HG02943 (cell line): Measurements from ENCODE around the gene TNFAIP8.
A peak's percentile ranks its signal among the peaks of the same experiment; 100 is the strongest.

Experiments used
- ATAC-seq: cut with Tn5 transposase; IDR thresholded peaks from one replicate; pipeline ENCODE4 v1.9.1; 2021; ENCODE audit warnings: mild to moderate bottlenecking, low read depth, moderate library complexity; ENCODE audit not compliant: unreplicated experiment

The TNFAIP8 gene

DNA sequence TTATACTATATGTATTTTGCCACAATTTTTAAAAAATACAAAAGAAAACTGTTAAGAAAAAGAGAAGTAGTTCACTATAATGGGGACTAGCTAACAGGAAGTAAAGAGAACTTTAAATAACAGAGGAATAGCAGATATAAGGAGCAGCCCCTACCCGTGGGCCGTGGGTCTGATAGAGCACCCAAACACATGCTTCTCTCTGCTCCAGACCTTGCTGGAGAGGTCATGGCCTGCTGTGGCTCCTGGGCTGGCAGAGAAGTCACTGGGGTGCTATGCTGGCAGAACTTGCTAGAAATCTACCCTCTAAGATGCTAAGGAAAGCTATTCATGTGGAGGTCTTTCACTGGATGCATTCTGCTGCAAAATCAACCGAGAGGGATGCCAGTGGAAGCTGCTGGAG is 10.0 kb upstream of the TNFAIP8 start:
- ATAC-seq: no peak

- no peak for ATAC-seq
These were observed 9.4 kb upstream of the TNFAIP8 start for GRCh38 chr5:119346394-119346793.

DNA sequence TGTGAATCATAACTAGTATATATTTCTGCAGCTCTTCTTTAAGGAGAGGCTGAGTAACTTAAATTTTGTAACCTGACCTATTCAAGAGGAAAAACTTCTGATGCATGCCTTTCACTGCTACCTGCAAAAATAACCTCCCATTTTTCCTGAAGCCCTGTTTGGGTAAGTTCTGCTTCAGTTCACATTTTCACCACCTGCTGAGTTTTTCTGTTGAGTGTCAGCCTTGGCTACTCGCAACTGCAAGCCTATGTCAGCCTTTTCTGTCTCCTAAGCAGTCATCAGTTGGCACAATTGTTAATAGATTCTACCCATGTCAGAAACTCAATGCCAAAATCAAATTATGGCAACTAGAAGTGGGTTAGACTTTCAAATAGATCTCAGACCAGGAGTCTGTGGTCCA is 8.2 kb upstream of the TNFAIP8 start:
- no peak for ATAC-seq

DNA sequence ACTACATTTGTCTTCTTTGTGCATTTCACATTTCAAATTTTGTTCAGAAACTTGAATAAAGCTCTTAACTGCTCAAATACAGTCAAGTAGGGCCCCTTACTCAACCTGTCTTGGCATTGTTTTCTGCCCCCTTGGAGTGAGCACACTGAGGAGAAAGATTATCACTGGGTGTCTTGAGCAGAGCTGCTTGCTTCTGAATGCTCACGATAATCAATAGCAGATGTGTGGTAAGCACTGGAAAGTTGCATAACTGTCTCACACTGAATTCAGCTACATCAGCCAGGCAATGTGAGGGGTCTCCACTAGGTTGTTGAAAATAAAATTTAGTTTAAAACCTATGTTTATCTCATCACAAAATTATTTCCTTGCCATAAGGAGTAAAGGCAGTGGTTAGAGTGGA is 7.8 kb upstream of the TNFAIP8 start:
- ATAC-seq: no peak

DNA sequence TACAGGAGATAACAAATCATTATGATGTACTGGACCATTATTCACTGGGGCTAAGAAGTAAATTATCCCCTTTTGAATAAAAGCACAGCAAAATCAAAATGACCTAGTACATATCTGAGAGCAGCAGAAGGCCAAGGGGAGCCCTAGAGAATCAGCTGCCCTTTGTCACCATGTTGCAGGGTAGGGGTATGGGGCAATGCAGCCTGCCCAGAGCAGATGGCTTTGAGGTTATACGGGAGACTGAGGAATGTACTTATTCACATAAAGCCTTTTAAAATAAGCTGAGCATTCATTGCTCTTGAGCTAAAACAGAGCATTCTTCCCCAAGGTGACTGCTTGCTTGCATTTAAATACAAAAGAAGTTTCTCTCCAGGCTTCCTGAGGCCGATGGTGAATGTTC is 2.6 kb upstream of the TNFAIP8 start:
- no peak for ATAC-seq

DNA sequence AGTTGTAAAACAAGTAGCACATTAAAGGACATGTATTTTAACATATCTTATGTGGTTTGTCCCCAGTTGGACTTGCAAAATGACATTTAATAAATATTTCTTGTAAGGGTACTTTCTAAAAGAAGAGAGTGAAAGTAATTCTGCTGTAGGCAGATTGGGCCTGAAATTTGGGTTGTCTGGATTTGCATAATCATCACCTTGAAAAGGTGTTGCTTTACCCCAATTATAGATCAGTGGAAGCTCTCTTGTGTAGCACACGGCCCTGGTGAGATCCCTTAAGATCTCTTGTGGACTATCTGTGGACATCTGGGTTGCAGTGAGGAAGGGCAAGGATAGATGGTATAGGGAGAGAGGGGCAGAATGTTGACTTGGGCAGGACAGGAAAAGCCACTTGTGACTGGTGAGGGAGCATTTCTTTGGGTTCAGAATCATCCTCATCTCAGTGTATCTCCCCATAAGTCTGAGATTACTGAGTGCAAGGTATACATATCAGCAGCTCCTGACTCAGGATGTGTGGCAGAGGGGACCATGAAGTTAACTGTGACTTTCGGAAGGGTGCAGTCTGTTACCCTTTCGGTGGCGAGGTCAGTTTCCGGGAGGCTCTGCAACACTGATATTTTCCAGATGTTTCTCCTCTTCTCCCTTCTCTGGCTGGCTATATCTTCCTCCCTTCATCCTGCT is 2.0 kb upstream of the TNFAIP8 start:
- peak; percentile 65 for ATAC-seq

DNA sequence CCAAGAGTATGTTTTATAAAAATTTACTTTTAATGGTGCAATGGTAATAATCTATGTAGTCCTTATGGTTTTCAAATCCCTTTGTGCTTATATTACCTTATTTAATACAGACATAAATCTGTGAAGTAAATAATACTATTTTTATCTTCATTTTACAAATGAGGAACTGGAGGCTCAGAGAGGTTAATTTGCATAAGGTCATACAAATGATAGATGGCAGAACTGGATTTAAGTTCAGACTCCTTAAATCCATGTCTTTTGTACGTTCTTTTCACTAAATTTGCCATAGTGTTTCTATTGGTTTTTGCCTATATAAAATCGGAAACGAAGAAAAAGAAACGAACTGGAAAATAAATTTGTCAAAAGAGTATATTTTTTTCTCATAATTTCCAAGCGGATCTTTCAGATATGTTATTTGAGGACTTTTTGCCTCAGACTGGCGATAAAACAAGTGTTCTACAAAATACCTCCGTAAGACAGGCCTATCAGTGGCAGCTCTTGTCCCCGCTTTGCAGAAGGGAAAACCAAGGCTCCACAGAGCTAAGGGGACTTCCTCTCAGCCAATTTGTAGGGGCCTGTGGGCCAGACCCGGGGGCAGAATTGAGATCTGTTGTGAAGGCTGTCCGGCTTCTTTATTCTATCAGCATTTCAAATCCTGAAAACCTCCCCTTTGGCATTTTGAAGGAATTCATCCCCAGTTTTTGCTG is 1.1 kb upstream of the TNFAIP8 start:
- ATAC-seq: no peak

- no peak for ATAC-seq
These were observed 578 bp upstream of the TNFAIP8 start for GRCh38 chr5:119355244-119355638.

DNA sequence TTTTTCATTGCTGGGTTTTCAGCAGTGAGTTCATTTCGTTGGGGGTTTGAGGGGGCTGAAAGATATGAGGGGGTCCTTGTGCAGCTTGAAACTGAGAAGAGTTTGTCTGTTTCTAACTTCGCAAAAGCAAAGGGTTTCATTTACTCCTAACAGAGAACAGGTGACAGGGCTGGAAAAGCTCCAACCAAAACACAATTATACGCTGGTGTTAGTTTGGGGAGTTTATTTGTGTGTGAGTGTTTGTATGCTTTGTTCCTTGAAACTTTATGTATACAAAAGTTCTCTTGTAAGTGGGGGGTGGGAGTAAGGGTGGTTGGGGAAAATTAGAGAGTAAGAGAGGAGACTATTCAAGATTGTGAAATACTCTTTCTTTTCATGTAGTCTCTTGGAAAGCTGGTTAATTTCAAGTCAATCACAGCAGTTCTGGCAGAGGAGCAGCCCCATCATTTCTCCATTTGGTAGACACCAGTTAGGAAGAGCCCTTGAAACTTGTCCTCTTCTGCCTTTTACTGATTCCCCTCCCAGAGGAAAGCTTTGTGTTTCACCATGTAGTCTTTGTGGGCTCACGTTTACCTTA is 881 bp downstream of the TNFAIP8 start:
- ATAC-seq: no peak

GRCh38 chr5:119357270-119357669 is 1.5 kb downstream of the TNFAIP8 start:
- no peak for ATAC-seq

DNA sequence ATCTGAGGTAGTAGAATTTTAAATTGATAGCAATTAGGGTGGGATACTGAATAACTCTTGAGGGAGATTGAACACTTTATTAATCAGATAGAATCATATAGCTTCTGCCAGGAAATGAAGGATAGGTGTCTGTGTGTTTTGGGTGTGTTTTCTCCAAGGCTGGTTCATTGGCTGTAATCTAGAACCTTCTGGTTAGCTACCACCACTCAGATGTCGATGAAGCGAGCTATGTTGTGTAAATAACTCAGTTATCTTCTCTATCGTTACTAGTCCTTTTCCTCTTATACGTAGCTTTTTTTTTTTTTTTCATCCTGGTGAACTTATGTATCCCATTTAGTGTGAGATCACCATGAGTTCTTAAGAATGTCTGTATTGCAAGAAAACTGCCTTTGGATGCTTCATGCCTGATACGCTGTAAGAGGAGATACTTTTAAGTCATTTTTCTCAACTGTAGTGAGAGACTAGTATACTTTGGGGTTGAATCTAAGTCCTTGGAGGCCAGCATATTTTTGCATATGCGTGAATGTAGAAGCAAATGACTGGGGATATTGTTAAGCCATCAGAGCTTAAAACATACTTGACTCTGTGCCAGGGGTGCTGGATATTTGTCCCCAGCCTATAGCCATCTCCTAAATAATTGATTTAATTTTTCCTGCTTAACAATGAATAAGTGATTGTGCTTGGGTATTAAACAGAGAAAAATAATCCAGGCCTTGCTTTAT is 2.1 kb downstream of the TNFAIP8 start:
- ATAC-seq: no peak

- ATAC-seq: no peak
These were observed 2.7 kb downstream of the TNFAIP8 start for GRCh38 chr5:119358530-119358900.

DNA sequence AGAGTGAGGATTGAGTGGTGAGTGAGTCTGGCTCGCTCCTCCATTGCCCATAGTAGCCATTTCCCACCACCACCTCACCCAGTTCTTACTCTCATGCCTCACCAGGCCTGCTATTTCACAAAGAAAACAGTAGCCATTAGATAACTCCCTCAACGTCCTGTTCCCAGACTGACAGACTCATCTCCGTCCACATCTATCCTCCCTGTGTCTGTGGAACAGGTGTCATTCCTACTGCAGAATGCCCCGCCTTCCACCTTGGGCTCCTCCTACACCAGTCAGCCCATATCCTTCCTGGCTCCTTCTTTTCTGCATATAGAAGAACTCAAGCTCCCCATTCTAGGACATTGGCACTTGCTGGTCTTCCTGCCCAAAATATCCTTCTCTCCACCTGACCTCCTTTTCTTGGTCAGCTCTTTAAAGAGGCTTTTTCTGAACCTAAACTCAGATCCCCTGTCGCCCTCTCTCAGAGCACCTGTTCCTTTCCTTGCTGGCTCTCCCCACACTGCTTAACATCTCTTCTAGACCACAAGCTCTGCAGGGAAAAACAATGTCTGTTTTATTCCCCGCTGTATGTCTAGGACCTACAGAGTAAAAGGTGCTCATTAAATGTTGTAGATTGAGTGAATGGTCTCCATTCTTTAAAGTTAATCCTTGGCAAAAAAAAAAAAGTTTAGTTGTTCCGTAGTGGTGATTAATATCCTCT is 3.2 kb downstream of the TNFAIP8 start:
- ATAC-seq: no peak

- no peak for ATAC-seq
These were observed 4.1 kb downstream of the TNFAIP8 start for GRCh38 chr5:119359737-119360413.

- no peak for ATAC-seq
These were observed 5.2 kb downstream of the TNFAIP8 start for GRCh38 chr5:119360905-119361593.

DNA sequence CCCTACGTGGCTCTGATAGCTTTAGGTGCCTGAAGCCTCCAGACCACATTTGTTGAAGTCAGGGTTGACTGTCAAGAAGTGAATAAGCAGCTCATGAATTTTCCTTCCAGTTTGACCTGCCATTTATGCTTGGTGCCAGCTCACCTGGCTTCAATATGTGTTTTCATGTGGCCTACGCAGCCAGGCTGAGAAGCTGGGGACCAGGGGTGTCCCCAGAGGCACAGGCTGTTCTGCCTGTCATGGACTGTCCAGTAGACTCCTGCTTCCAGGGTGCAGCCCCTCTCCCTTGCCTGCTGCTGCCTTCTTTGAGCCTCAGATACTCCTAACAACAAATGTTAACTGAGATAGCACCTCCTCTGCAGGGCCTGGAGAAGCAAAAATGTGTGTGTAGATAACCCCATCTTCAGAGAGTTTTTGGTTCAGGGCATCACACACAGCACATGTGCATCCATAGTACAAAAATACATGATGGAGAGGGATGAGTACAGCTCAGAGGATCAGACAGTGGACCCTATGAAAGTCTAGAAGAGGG is 5.8 kb downstream of the TNFAIP8 start:
- no peak for ATAC-seq

DNA sequence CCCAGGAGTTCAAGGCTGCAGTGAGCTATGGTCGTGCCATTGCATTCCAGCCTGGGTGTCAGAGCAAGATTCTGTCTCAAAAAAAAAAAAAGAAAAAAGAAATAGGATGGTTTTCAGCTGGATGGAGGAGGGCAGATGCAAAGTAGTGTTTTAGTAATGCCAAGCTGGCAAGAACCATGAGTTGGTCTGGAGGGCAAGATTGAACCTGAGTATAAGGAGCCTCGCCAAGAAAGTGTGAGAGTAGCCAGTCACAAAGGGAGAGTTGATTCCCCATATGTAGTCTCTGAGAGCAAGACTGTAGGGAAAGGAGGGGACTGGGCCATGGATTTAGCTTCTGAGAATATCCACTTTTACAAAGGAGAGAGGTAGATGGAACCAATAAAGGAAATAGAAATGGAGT is 6.9 kb downstream of the TNFAIP8 start:
- no peak for ATAC-seq

- no peak for ATAC-seq
These were observed 7.5 kb downstream of the TNFAIP8 start for GRCh38 chr5:119363271-119363670.

- ATAC-seq: no peak
These were observed 8.1 kb downstream of the TNFAIP8 start for GRCh38 chr5:119363936-119364335.
